Measurements from ENCODE around the gene DZIP1L. TPM values are rescaled to one million over a fixed set of nuclear protein-coding genes. Genes with fewer than 3 reads are reported as not detected.

DZIP1L gene
- total RNA-seq, 1 experiment from 2014 or later = 6.3 TPM

DNA sequence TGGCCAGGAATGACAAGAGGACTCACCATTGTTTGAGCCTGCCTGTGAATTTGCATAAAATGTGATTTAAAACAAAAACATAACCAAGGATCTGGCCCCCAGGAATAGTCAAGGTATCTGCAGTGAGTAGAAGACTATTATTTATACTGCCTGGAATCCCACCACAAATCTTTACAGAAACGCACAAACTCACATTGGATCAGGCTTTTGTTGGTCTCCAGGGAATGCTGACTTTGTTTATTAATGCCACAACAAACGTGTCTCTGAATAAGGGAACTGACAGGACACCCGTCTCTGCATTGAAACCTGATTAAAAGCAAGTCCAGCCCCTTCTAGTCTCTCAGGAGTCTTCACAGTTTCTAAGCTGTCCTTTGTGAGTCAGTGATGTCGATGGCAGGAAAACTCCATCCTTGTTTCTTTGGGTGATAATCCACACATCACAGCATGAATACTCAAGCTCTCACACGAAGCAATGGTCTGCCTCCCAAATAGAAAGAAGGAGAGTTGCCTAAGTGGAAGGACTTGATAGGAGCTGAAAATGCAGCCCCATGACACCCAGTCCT is 67.7 kb downstream of the DZIP1L start:
- in situ Hi-C loops (cut with HindIII; ENCODE audit: low pct_unique_long_range_greater_than_20kb, low sequenced_read_pairs) = no loop called here
- no peak for DNase-seq (ENCODE audit: low read depth)

DNA sequence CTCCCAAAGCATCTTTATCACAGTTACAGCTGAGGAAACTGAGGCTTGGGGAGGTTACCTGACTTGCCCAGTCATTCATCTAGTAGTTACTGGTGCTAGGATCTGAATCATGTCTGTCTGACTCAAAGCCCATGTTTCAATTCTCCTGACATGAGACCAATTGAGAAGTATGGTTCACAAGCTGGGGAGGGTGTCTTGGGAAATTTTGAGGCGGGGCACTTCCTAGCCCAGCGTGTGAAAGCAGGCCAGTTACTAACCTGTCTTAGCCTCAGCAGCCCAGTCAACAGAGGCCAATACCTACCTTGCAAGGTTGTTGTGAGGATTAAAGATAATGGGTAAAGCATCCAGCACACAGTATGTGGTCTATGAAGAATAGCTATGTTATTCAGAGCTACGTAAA is 68.5 kb downstream of the DZIP1L start:
- no peak for DNase-seq (ENCODE audit: low read depth)
- in situ Hi-C loops (cut with HindIII; ENCODE audit: low pct_unique_long_range_greater_than_20kb, low sequenced_read_pairs) = no loop called here

DNA sequence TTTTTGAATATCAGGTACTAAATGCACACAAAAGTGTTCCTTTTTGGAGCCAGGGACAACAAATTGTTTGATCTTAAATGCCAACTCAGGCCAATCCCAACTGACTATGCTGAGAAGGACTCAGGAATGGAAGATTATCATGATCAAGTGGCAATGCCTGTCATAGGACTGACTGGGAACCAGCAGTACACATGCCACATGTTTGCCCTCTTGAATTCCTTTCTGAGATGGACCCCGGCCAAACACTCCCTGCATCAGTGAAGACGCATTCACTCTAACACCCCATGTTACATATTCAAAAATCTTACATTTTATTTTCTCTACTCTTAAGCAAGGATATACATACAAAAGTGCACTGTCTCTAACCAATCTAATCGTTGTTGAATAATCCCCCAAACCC is 69.3 kb downstream of the DZIP1L start:
- no peak for DNase-seq (ENCODE audit: low read depth)

DNA sequence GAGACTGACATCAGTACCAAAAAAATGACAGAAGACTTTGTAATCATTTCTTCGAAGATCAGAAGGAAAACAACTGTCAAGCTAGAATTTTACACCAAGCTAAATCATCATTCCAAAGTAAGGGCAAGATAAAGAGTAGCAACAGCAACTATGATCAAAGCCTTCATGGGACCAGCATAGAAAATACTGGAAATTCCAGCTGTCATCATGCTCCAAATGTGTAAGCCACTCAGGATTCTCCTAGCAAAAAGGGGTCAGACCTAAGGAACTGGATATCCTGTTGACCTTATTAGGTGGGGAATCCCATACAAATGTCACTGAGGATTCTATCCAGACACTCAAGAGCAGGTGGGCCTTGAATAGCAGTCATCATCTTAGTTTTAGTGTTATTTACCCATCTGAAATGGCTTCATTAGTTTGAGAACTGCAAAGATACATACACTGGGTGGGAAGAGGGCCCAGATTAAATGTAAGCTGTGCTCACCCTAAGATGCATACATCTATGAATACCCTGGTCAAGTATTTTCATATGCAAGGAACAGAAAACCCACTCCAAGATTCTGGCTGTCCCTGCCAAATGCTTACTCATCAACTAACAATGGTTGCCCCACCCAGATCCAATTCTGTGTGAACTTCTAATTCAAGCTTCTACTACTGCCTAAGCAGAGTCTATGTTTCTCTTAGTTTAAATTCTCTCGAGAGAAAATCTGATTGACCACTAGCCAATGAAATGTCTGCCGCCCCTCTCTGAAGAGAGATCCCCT is 72.0 kb downstream of the DZIP1L start:
- in situ Hi-C loops (cut with HindIII; ENCODE audit: low pct_unique_long_range_greater_than_20kb, low sequenced_read_pairs) = no loop called here
- DNase-seq (ENCODE audit: low read depth) = no peak

More for the DNA sequence above, 69.3 kb downstream of the DZIP1L start:
- in situ Hi-C loops (cut with HindIII; ENCODE audit: low pct_unique_long_range_greater_than_20kb, low sequenced_read_pairs) = no loop called here

DNA sequence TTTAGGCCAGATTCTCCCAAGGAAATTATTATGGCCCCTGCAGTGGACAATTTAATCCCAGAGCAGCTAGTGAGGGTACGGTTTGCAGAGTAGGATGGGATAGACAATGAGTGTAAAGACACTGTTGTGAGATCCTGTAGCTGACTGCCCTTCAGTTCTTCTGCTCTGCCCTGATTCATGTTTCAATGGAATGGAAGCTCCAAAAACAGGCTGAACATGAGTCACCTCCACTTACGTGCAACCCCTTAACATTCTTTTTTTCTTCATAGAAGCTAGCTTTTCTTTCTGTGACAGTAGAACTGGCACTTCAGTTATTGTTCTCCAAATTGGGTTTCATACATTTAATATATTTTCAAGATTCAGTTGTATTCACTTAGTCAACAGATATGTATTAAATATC is 73.4 kb downstream of the DZIP1L start:
- DNase-seq (ENCODE audit: low read depth) = no peak
- in situ Hi-C loops (cut with HindIII; ENCODE audit: low pct_unique_long_range_greater_than_20kb, low sequenced_read_pairs) = no loop called here

DNA sequence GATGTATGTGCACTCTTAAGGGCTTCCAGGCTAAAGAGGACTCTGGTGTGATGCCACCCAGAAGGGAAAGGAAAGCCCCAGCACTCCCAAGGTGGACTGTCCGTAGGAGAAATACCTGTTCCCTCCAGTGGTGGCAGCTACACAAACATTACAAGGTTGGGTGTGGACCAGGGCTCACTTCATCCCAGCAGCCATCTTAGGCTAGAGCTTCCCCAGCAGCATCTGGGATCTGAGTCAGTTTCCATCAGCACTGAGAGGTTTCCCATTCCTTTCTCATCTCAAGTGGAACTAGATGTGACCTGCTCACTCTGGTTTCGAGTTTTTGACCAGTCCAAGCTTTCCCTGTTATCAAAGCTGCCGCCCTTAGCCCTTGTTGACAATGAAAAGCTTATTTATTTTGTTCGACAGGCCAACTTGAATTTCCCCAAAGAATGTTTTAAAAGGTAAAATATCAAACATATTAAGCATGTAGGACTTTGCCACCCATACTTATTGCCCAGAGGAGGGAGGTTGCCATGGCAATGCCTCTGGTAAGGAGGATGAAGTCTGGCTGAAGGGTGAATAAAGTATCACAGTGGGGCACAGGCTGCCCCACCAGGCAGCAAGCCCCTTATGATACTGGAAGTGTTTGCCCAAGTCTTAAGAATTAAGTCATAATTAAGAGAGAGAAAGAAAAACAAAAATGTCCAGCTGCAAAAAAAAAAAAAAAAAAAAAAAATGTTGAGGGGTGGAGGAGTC is 76.5 kb downstream of the DZIP1L start:
- DNase-seq (ENCODE audit: low read depth) = no peak
- in situ Hi-C loops (cut with HindIII; ENCODE audit: low pct_unique_long_range_greater_than_20kb, low sequenced_read_pairs) = no loop called here

DNA sequence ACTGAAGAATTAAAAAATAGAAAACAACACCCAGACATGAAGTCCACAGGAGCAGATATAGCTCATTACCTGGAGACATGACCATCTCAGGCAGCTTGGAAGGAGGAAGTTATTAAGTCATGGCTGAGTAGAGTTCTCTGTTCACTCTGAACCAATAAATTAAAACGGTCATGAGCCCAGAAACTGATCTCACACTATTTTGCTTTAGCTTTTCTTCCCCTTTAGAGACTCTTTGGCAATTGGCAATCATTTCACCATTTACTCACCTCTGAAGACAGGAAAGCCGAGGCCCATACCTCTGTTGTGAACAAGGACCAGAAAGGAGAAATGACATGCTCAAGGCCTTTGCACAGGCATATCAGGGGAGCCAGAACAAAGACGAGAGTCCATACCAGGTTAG is 78.8 kb downstream of the DZIP1L start:
- in situ Hi-C loops (cut with HindIII; ENCODE audit: low pct_unique_long_range_greater_than_20kb, low sequenced_read_pairs) = no loop called here

DNA sequence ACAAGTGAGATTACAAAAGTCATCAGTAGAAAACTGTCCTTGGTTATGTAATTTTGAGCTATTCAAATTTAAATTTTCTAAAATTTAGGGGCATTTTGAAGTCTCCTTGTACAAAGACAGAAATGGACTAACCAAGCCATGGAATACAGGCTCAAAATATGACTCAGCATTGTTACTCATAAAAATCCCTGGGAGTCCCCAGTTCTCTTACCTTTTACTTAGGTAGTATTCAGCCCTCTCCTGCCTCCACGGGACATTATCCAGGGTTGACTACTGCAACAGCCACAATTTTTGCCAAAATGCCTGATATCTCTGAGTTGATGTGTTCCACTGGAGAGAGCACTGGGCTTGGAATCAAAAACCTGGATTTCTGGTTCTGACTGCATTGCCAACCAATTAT is 80.5 kb downstream of the DZIP1L start:
- in situ Hi-C loops (cut with HindIII; ENCODE audit: low pct_unique_long_range_greater_than_20kb, low sequenced_read_pairs) = no loop called here
- no peak for DNase-seq (ENCODE audit: low read depth)

More for the DNA sequence above, 78.8 kb downstream of the DZIP1L start:
- DNase-seq (ENCODE audit: low read depth) = no peak

DNA sequence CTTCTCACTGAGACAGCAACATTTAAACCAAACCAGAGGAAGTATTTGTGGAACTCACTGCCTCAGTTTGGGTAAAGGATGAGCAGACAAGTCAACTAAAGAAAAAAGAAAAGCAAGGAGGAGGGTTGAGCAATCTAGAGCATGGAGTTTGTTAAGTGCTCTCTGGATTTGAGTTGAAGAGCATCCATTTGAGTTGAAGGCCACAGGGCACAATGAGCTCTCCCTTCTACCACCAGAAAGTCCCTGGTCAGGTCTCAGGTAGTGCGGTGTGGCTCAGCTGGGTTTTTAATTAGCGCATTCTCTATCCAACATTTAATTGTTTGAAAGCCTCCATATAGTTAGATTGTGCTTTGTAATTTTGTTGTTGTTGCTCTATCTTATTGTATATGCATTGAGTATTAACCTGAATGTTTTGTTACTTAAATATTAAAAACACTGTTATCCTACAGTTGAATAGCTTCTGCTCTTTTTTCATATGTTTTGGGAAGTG is 82.2 kb downstream of the DZIP1L start:
- no peak for DNase-seq (ENCODE audit: low read depth)
- in situ Hi-C loops (cut with HindIII; ENCODE audit: low pct_unique_long_range_greater_than_20kb, low sequenced_read_pairs) = no loop called here

DNA sequence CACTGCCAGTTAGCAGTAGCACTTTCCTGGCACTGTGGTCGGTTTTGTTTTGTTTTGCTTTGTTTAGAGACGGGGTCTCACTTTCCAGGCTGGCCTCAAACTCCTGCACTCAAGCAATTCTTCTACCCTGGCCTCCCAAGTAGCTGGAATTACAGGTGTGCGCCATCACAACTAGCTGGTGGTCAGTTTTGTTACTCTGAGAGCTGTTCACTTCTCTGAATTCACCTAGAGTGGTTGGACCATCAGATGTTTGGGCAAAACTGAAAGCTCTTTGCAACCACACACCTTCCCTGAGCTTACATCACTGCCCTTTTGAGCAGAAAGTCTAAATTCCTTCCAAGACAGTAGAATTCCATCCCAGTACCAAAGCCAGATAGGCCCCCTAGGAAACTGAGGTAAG is 82.8 kb downstream of the DZIP1L start:
- no peak for DNase-seq (ENCODE audit: low read depth)
- in situ Hi-C loops (cut with HindIII; ENCODE audit: low pct_unique_long_range_greater_than_20kb, low sequenced_read_pairs) = no loop called here

DNA sequence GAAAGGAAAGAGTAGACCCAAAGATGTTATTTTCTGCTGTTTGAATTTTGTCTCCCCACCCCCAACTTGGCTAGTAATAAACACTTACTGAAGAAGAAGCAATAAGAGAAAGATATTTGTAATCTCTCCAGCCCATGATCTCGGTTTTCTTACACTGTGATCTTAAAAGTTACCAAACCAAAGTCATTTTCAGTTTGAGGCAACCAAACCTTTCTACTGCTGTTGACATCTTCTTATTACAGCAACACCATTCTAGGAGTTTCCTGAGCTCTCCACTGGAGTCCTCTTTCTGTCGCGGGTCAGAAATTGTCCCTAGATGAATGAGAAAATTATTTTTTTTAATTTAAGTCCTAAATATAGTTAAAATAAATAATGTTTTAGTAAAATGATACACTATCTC is 83.9 kb downstream of the DZIP1L start:
- in situ Hi-C loops (cut with HindIII; ENCODE audit: low pct_unique_long_range_greater_than_20kb, low sequenced_read_pairs) = no loop called here

DNA sequence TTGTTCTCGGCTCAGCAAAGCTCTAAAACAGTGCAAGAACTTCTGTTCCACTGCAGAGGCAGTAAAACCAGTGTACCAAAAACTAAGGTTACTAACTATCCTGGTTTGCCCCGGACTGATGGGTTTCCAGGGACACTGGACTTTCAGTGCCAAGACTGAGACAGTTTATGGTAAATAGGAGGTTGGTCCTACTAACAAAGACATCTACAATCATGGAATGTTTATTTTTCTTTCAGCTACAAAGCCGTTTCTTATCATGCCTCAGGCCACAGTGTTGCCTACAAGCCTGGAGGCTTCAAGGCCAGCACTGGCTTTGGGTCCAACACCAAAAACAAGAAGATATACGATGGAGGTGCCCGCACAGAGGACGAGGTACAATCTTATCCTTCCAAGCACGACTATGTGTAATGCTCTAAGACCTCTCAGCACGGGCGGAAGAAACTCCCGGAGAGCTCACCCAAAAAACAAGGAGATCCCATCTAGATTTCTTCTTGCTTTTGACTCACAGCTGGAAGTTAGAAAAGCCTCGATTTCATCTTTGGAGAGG is 84.6 kb downstream of the DZIP1L start:
- no peak for DNase-seq (ENCODE audit: low read depth)
- in situ Hi-C loops (cut with HindIII; ENCODE audit: low pct_unique_long_range_greater_than_20kb, low sequenced_read_pairs) = no loop called here

More for the DNA sequence above, 83.9 kb downstream of the DZIP1L start:
- DNase-seq (ENCODE audit: low read depth) = no peak

DNA sequence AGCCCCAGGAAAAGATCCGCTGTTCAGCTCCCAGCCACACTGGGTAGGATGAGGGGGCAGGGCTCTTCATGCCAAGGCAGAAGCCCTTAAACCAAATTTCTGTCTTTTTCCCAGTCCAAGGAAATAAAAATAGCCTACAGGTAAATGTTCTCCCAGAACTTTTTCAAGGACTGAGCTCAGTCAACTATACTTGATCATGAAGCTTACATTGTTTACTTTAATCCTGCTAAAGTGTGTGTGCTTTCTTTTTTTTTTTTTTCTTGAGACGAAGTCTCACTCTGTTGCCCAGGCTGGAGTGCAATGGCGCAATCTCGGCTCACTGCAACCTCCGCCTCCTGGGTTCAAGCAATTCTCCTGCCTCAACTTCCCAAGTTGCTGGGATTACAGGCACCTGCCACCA is 87.6 kb downstream of the DZIP1L start:
- in situ Hi-C loops (cut with HindIII; ENCODE audit: low pct_unique_long_range_greater_than_20kb, low sequenced_read_pairs) = no loop called here

DNA sequence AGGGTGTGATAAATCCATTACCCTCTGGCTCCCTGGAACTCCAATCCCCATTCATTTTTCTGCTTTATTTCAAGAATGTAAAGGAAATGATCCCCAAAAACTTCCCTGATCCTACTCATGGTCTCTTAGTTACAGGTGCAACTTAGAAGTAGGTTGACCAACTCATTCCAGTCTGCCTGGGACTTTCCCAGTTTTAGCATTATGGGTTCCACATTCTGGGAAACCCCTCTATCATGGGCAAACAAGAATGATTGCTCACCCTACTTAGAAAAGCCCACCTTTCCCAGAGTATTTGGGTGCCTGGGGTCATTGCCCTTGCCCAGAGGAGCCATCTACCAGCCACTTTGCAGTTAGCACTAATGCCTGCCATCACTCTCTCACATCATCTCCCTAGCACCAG is 89.9 kb downstream of the DZIP1L start:
- in situ Hi-C loops (cut with HindIII; ENCODE audit: low pct_unique_long_range_greater_than_20kb, low sequenced_read_pairs) = no loop called here
- DNase-seq (ENCODE audit: low read depth) = no peak

More for the DNA sequence above, 87.6 kb downstream of the DZIP1L start:
- DNase-seq (ENCODE audit: low read depth) = no peak

DNA sequence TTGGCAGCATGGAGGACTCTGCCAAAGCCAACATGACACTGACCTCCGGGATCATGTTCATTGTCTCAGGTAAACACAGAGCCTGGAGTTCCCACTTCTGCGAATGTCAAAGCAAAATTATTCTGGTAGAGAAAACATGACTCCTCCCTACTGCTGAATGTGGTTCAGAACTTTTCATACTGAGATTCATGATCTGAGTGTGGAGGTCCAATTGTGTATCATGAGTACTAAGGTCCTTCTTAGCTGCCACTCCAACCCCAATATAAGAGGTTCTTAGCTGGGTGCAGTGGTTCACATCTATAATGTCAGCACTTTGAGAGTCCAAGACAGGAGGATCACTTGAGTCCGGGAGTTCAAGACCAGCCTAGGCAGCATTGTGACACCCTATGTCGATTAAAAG is 91.7 kb downstream of the DZIP1L start:
- DNase-seq (ENCODE audit: low read depth) = no peak
- in situ Hi-C loops (cut with HindIII; ENCODE audit: low pct_unique_long_range_greater_than_20kb, low sequenced_read_pairs) = no loop called here

DNA sequence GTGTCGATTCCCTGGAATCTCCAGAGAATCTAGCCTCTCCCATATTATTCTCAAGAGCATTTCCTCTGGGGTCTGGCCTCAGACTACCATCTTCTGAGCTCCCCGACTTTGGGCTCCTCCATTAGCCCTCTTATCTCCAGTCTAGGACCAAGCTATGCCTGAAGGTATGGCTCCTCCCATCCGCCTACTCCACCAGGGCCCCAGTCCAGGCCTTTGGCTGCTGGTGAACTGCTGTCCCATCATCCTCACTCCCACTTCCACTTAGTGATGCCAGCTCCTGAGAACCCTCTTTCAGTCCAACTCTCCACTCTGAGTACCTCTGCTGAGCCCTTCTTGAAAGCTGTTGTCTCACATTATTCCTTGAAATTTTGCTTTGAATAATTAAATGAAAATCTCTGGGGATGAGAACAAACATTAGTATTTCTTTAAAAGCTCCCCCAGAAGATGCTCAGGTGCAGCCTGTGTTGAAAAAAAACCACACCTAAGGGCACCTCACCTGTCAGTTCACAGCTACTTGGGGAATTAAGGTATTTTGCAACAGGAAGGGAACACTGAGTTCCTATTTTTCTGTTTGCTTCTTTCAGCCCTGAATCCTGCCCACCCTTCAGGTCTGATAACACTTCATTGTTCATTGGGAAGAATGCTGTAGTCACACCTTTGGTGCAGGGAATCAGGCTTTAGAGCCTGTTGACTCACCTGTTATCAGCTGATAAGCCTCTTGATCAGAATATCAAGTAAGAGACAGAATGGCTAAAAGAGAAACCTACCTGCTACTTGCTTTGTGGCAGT is 95.9 kb downstream of the DZIP1L start:
- no peak for DNase-seq (ENCODE audit: low read depth)

DNA sequence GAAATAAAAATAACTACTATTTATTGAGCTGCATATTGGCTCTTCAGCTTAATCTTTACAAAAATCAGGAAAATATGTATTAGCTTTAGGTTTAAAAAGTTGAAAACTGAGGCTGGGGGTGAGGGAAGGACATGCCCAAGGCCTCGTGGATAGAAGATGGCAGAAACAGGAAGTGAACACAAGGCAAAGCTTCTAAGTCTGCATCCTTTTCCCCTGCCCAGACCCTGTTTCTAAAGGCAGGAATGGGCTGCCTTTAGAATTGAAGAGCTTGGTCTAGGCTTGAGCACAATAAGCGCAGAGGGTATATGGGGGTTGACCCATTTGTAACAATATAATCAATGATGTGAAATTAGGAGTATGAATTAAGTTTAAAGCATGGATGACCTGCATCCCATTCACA is 99.3 kb downstream of the DZIP1L start:
- in situ Hi-C loops (cut with HindIII; ENCODE audit: low pct_unique_long_range_greater_than_20kb, low sequenced_read_pairs) = no loop called here
- DNase-seq (ENCODE audit: low read depth) = no peak

More for the DNA sequence above, 95.9 kb downstream of the DZIP1L start:
- in situ Hi-C loops (cut with HindIII; ENCODE audit: low pct_unique_long_range_greater_than_20kb, low sequenced_read_pairs) = no loop called here

DNA sequence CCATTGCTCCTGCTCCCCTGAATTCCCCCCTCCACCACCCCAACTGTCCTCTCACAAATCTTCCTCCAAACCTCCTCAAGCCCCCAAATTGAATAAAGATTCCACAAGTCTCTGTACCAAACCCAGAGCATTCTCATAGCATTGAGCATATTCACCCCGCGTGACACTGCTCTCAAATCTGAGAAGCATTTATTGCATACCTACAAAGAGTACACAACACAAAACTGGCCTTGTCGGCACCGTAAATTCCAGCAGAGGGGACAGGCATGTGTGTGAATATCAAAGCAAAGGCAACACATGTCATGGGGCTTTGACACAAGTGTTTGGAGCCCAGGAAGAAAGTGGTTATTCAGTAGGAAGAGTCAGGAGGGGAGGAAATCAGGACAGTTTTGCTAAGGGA is 102.9 kb downstream of the DZIP1L start:
- in situ Hi-C loops (cut with HindIII; ENCODE audit: low pct_unique_long_range_greater_than_20kb, low sequenced_read_pairs) = no loop called here

More for the DNA sequence above, 102.9 kb downstream of the DZIP1L start:
- no peak for DNase-seq (ENCODE audit: low read depth)
